Dendritic cell treated with granulocyte-macrophage colony-stimulating factor and Interleukin-4, amounts not matched to agents 40 ng/mL and 50 ng/mL, for 4 days (primary cell): ENCODE measurements around the gene RSPH1.
A peak's percentile ranks its signal among the peaks of the same experiment; 100 is the strongest.

Experiments
- H3K27ac Mint-ChIP-seq: one replicate; pipeline ENCODE4 v1.8.0; 2022; ENCODE audit warnings: mild to moderate bottlenecking, mixed read lengths
- H3K27me3 Mint-ChIP-seq: one replicate; pipeline ENCODE4 v1.8.0; 2022; ENCODE audit warnings: mild to moderate bottlenecking, mixed read lengths
- H3K36me3 Mint-ChIP-seq: one replicate; pipeline ENCODE4 v1.8.0; 2022; ENCODE audit warnings: low read depth, mixed read lengths
- H3K4me1 Mint-ChIP-seq: one replicate; pipeline ENCODE4 v1.8.0; 2022; ENCODE audit warnings: low read depth, mixed read lengths
- H3K4me3 Mint-ChIP-seq: one replicate; pipeline ENCODE4 v1.8.0; 2022; ENCODE audit warnings: mild to moderate bottlenecking, moderate library complexity, mixed read lengths
- H3K9me3 Mint-ChIP-seq: one replicate; pipeline ENCODE4 v1.8.0; 2022; ENCODE audit warnings: mixed read lengths
- intact Hi-C: fragments of 100-400 bp; cut with micrococcal nuclease; formaldehyde crosslinking; loops from one replicate; pipeline ENCODE4 v1.15.0; 2022

Gene RSPH1

GRCh38 chr21:42525029-42525581 is 29.1 kb upstream of the RSPH1 start:
- H3K4me1 Mint-ChIP-seq, result peaks cover 41% of the 10 kb centered on the region
- no peaks in the 10 kb centered on the region for H3K27me3 Mint-ChIP-seq
- H3K36me3 Mint-ChIP-seq, result peaks cover 74% of the 10 kb centered on the region
- intact Hi-C loops, result no loop called here
- H3K9me3 Mint-ChIP-seq, result no peaks in the 10 kb centered on the region
- no peak overlapping the region for H3K4me3 Mint-ChIP-seq
- H3K27ac Mint-ChIP-seq, result peak overlapping the region; percentile 40

DNA sequence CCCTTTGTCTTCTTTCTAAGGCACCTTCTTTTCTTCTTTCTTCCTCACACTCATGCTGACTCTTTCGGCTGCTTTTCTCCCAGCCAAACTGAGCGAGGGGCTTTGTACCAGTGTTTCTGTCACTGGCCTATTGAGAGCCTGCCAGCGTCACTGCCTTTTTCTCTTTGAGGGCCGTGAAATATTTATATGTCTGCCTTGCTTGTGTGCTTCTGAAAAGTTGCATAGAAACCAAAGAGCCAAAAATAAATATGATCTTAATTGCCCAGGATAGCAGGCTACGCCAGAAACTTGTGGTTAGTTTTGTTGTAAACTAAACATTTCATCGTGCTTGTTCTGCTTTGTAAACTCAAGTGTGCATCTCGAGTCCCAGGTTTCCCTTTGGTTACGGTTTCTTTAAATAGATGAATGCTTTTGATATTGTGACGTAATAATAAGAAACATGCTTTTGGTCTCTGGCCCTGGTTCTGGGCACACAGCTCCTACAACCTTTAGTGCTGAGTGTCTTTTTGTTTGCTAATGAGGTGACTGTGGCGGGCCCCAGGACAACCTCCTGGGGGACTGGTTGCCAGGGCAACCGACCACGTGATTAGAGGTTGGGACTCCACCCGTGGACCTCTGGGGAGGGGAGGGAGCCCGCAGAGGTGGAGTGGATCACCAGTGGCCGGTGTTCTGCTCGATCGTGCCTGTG is 28.5 kb upstream of the RSPH1 start:
- H3K27me3 Mint-ChIP-seq, result no peaks in the 10 kb centered on the region
- intact Hi-C loops, result no loop called here
- H3K36me3 Mint-ChIP-seq, result peaks cover 74% of the 10 kb centered on the region
- H3K27ac Mint-ChIP-seq, result peak overlapping the region; percentile 40
- H3K4me1 Mint-ChIP-seq, result peaks cover 46% of the 10 kb centered on the region
- no peak overlapping the region for H3K4me3 Mint-ChIP-seq
- H3K9me3 Mint-ChIP-seq, result no peaks in the 10 kb centered on the region

DNA sequence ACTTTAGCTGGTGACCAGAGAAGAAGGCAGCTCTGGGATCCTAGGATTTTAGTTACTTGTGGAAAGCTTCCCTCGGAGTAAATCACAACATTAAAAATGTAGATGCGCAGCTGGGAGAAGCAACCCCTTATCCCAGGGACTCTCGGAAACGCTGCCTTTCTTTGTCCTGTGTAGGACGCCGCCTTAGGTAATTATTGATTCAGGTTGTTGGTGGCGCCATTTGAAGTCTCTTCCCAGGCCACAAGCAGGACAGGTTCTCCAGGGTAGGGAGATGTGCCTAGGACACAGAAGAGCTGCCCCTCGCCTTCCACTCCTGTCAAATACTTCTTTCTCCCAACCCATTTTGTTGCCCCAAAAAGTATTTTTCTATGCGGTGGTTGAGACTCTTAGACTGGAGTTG is 27.9 kb upstream of the RSPH1 start:
- H3K9me3 Mint-ChIP-seq, result no peaks in the 10 kb centered on the region
- no peak overlapping the region for H3K4me3 Mint-ChIP-seq
- peaks cover 76% of the 10 kb centered on the region for H3K36me3 Mint-ChIP-seq
- H3K27me3 Mint-ChIP-seq, result no peaks in the 10 kb centered on the region
- peaks cover 46% of the 10 kb centered on the region for H3K4me1 Mint-ChIP-seq
- H3K27ac Mint-ChIP-seq, result no peak overlapping the region
- intact Hi-C loops, result no loop called here

- Mint-ChIP-seq H3K4me3 (no peak overlapping the region), H3K36me3 (peaks cover 83% of the 10 kb centered on the region), H3K9me3 (no peaks in the 10 kb centered on the region), H3K27me3 (no peaks in the 10 kb centered on the region), H3K4me1 (peaks cover 45% of the 10 kb centered on the region), H3K27ac (no peak overlapping the region)
- intact Hi-C loops, result no loop called here
Measured at GRCh38 chr21:42523211-42523610, 27.2 kb upstream of the RSPH1 start.

DNA sequence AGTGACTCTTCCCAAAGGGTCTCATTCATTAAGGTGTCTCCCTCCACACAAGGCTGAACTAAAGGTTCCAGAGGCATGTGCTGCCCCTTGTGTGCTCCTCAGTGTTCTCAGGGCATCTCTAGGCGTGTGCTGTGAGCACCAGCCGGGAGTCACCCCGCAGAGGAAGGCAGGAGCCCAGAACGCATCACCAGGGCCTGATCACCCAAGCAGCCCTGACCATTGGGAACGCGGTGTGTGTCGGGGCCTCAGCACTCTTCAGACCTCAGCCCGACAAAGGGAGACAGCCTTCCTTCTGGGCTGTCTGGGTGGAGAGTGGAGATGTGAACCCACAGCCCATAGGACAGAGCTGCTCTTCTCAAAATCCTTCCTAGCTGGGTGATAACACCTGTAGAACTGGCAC is 26.7 kb upstream of the RSPH1 start:
- no peak overlapping the region for H3K4me3 Mint-ChIP-seq
- no peaks in the 10 kb centered on the region for H3K27me3 Mint-ChIP-seq
- H3K27ac Mint-ChIP-seq, result no peak overlapping the region
- peaks cover 88% of the 10 kb centered on the region for H3K36me3 Mint-ChIP-seq
- intact Hi-C loops, result no loop called here
- no peaks in the 10 kb centered on the region for H3K9me3 Mint-ChIP-seq
- peaks cover 40% of the 10 kb centered on the region for H3K4me1 Mint-ChIP-seq

DNA sequence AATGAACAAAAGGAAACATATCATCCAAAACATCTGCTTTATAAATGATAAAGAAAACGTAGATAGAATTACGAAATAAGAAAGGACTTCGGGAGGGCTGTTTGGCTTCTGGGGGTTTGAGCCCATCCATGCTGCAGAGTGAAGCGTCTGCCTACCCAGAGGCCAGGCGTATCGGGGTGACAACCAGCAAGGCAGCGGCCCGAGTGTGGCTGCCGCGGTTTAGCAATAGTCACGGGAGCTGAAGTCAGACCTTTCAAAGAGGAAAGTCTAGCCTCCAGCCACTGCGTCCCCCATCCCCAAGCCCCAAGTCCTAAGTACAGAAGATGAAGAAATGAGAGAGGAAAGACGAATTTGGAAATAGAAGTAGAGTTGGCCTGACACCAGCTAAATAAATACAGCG is 26.2 kb upstream of the RSPH1 start:
- H3K9me3 Mint-ChIP-seq, result no peaks in the 10 kb centered on the region
- H3K4me1 Mint-ChIP-seq, result peaks cover 36% of the 10 kb centered on the region
- H3K27me3 Mint-ChIP-seq, result no peaks in the 10 kb centered on the region
- intact Hi-C loops, result no loop called here
- H3K27ac Mint-ChIP-seq, result no peak overlapping the region
- H3K4me3 Mint-ChIP-seq, result no peak overlapping the region
- peaks cover 91% of the 10 kb centered on the region for H3K36me3 Mint-ChIP-seq

DNA sequence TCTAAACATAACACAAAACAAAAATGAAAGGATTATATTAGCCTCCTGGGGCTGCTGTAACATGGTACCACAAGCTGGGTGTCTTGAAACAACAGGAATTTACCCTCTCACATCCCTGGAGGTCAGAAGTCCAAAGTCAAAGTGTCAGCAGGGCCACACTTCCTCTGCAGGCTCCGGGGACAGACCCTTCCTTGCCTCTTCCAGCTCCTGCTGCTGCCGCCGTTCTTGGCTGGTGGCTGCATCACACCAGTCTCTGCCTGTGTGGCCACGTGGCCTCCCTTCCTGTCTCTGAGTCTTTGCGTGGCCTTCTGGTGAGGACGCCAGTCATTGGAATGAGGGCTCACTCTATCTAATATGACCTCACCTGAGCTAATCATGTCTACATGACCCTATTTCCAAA is 25.8 kb upstream of the RSPH1 start:
- Mint-ChIP-seq H3K36me3 (peaks cover 92% of the 10 kb centered on the region), H3K27ac (no peak overlapping the region), H3K4me1 (peaks cover 32% of the 10 kb centered on the region), H3K9me3 (no peaks in the 10 kb centered on the region), H3K27me3 (no peaks in the 10 kb centered on the region), H3K4me3 (no peak overlapping the region)
- intact Hi-C loops, result no loop called here

DNA sequence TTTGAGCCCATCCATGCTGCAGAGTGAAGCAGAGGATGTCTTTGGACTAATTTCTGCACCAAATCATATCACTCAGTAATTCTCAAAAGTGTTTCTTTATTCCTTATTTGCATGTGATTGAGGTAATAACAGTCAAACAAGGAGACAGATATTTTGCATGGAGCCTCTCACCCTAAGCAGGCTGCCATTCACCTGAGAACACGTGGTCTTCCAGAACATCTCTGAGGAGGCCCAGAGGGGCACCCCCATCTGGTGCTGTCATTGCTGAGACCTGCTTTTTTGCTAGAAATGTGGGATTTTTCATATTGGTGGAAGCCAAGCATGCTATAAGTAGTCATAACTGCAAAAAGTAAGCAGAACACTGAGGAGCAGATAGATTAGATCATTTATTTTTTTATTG is 25.4 kb upstream of the RSPH1 start:
- intact Hi-C loops, result no loop called here
- Mint-ChIP-seq H3K9me3 (no peaks in the 10 kb centered on the region), H3K27ac (no peak overlapping the region), H3K4me1 (peaks cover 30% of the 10 kb centered on the region), H3K4me3 (no peak overlapping the region), H3K27me3 (no peaks in the 10 kb centered on the region), H3K36me3 (peaks cover 93% of the 10 kb centered on the region)

- Mint-ChIP-seq H3K36me3 (peaks cover 87% of the 10 kb centered on the region), H3K4me3 (no peak overlapping the region), H3K4me1 (peaks cover 33% of the 10 kb centered on the region), H3K27me3 (no peaks in the 10 kb centered on the region), H3K9me3 (no peaks in the 10 kb centered on the region), H3K27ac (no peak overlapping the region)
- intact Hi-C loops, result no loop called here
Measured at GRCh38 chr21:42520628-42521253, 24.7 kb upstream of the RSPH1 start.

DNA sequence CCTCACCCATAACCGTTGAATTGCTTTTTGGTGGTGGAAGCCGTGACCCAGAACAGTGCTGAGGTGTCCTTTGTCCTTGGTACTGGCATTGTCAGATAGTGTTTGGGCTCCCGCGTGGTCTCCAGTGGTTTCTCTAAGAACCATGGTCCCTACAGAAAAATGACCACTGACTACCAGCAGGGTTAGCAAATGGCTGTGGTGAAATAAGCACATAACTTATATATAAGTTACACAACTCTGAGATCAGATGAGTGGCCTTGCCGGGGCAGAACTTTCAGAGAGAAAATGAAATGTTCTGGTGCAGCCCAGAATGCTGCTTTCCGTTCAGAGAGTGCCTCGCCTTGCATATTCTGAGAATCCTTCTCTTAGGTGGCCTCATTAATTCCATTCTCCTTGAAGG is 22.6 kb upstream of the RSPH1 start:
- no peak overlapping the region for H3K4me3 Mint-ChIP-seq
- H3K27me3 Mint-ChIP-seq, result no peaks in the 10 kb centered on the region
- no peak overlapping the region for H3K27ac Mint-ChIP-seq
- peaks cover 31% of the 10 kb centered on the region for H3K4me1 Mint-ChIP-seq
- intact Hi-C loops, result no loop called here
- H3K9me3 Mint-ChIP-seq, result no peaks in the 10 kb centered on the region
- H3K36me3 Mint-ChIP-seq, result peaks cover 74% of the 10 kb centered on the region

DNA sequence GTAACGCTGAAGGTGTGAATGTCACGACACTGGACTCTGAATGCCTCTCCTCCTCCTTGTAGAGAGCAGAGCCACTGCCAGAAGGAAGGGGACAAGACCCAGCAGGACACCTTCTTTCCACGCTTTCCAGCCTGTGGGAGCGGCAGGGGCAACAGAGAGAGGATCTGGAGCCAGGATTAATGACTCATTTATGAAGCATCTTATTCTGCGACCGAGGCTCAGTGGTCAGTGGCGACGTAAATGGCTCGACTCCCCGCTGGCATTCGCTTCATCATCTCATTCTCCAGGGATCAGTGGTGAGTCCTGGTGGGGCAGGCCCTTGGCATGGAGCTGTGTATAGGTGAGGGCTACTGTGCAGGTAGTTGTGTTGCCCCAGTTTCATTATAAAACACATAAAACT is 22.2 kb upstream of the RSPH1 start:
- Mint-ChIP-seq H3K4me1 (peaks cover 31% of the 10 kb centered on the region), H3K27me3 (peaks cover under 1% of the 10 kb centered on the region), H3K36me3 (peaks cover 71% of the 10 kb centered on the region), H3K4me3 (no peak overlapping the region), H3K27ac (no peak overlapping the region), H3K9me3 (no peaks in the 10 kb centered on the region)
- intact Hi-C loops, result no loop called here

DNA sequence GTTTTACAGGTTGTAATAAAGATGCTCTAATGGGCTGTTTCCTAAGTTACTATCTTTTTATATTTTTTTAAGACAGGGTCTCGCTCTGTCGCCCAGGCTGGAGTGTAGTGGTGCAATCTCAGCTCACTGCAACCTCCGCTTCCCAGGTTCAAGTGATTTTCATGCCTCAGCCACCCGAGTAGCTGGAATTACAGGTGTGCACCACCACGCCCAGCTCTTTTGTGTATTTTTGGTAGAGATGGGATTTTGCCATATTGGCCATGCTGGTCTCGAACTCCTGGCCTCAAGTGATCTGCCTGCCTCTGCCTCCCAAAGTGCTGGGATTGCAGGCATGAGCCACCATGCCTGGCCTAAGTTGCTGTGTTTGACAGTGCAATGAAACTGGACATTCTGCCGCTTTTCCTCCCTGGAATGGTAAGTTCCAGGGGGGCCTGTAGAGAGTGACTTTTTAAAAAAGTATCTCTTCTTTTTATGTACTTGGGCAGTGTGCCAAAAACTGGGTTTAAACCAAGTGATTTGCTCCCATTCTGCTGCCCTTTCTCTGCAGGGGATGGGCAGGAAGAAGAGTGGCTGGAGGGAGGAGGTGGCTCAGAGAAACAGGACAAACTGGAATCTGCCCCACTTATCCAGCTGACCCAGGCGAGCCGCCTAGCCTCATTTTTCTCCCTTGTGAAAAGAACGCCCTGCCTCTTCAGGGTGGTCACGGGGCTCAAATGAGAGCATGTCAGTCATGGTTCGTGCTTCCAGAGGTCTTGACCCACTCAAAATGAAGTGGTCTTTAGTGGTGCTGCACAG is 19.9 kb upstream of the RSPH1 start:
- peaks cover 48% of the 10 kb centered on the region for H3K36me3 Mint-ChIP-seq
- intact Hi-C loops, result no loop called here
- H3K4me1 Mint-ChIP-seq, result peaks cover 29% of the 10 kb centered on the region
- H3K4me3 Mint-ChIP-seq, result no peak overlapping the region
- H3K9me3 Mint-ChIP-seq, result no peaks in the 10 kb centered on the region
- H3K27me3 Mint-ChIP-seq, result peaks cover 11% of the 10 kb centered on the region
- H3K27ac Mint-ChIP-seq, result no peak overlapping the region

DNA sequence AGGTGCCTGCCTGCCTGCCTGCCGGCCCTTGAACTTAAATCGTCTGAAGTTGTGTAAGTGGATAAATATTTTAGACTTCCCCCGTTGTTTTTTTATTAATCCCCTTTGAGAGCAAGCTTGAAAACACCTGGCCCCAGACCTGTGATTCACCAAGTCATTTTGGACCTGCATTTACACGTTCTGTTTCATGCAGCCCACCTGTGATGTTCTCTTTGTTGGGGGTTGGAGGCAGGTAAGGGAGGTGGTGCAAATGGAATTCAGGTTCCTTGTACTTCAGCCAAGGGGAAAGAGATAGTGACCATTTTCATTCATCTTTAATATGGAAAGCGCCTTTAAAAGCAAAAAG is 18.8 kb upstream of the RSPH1 start:
- peaks cover 18% of the 10 kb centered on the region for H3K4me1 Mint-ChIP-seq
- H3K27ac Mint-ChIP-seq, result peak overlapping the region; percentile 77
- H3K27me3 Mint-ChIP-seq, result peaks cover 12% of the 10 kb centered on the region
- H3K36me3 Mint-ChIP-seq, result peaks cover 37% of the 10 kb centered on the region
- no peaks in the 10 kb centered on the region for H3K9me3 Mint-ChIP-seq
- intact Hi-C loops, result loop anchor here (5.0 kb wide), 1 partner anchor 48 kb away; no protein-coding TSS in a partner anchor
- H3K4me3 Mint-ChIP-seq, result peak overlapping the region; percentile 84
